ENCODE measurements around the gene CMTR1. TPM values are rescaled to one million over a fixed set of nuclear protein-coding genes. Genes with fewer than 3 reads are reported as not detected.

CMTR1 gene
- total and polyA plus RNA-seq, 8 donors: 13.4 to 31.0 (median 17.2) TPM

- Histone ChIP-seq H3K4me3 (no peak overlapping the region), H3K9me3 (no peaks in the 10 kb centered on the region), H3K27ac (no peak overlapping the region), H3K36me3 (no peaks in the 10 kb centered on the region), H3K27me3 (no peaks in the 10 kb centered on the region), H3K4me1 (no peaks in the 10 kb centered on the region)
- TF ChIP-seq CTCF (IDR thresholded peaks at IDR 0.05): no peak
- intact Hi-C loops (cut with DNase I): no loop called here
- ATAC-seq (no peak), DNase-seq (no peak), FAIRE-seq (no peak)
- 56 to 62% methylated on average over 4 of the region's 4 CpGs for WGBS, 2 donors
These were observed 88.7 kb downstream of the CMTR1 start for GRCh38 chr6:37521674-37522073.

- DNase-seq (no peak), FAIRE-seq (no peak), ATAC-seq (no peak)
- Histone ChIP-seq H3K36me3 (no peaks in the 10 kb centered on the region), H3K4me1 (no peaks in the 10 kb centered on the region), H3K27ac (no peak overlapping the region), H3K27me3 (peaks cover 0 to 3% (median 0%) of the 10 kb centered on the region in 4 donors), H3K9me3 (no peaks in the 10 kb centered on the region), H3K4me3 (no peak overlapping the region)
- intact Hi-C loops (cut with DNase I): no loop called here
- no peak for TF ChIP-seq CTCF (IDR thresholded peaks at IDR 0.05)
- WGBS, 2 donors: 74 to 80% methylated on average over 3 of the region's 3 CpGs
These were observed 89.8 kb downstream of the CMTR1 start for GRCh38 chr6:37522836-37523235.

GRCh38 chr6:37523412-37523811 is 90.4 kb downstream of the CMTR1 start:
- WGBS, 2 donors: 58 to 71% methylated on average over 7 of the region's 7 CpGs
- DNase-seq (no peak), ATAC-seq (no peak), FAIRE-seq (no peak)
- intact Hi-C loops (cut with DNase I): no loop called here
- Histone ChIP-seq H3K27me3 (peaks cover 0 to 5% (median 0%) of the 10 kb centered on the region in 4 donors), H3K36me3 (no peaks in the 10 kb centered on the region), H3K9me3 (no peaks in the 10 kb centered on the region), H3K4me3 (no peak overlapping the region), H3K27ac (no peak overlapping the region), H3K4me1 (no peaks in the 10 kb centered on the region)
- TF ChIP-seq CTCF (IDR thresholded peaks at IDR 0.05): no peak

GRCh38 chr6:37524025-37524969 is 91.3 kb downstream of the CMTR1 start:
- H3K4me1 ChIP-seq: no peaks in the 10 kb centered on the region
- H3K27ac ChIP-seq: no peak overlapping the region
- H3K4me3 ChIP-seq: no peak overlapping the region
- H3K9me3 ChIP-seq: no peaks in the 10 kb centered on the region
- no peaks in the 10 kb centered on the region for H3K36me3 ChIP-seq
- intact Hi-C loops (cut with DNase I): no loop called here
- WGBS, 2 donors: 62 to 64% methylated on average over 19 of the region's 19 CpGs
- TF ChIP-seq CTCF (IDR thresholded peaks at IDR 0.05): no peak
- no peak for FAIRE-seq
- DNase-seq: no peak
- ATAC-seq: no peak
- peaks cover 0 to 5% (median 0%) of the 10 kb centered on the region in 4 donors for H3K27me3 ChIP-seq

GRCh38 chr6:37524970-37525318 is 91.9 kb downstream of the CMTR1 start:
- Histone ChIP-seq H3K27me3 (peaks cover 0 to 5% (median 0%) of the 10 kb centered on the region in 4 donors), H3K4me1 (no peaks in the 10 kb centered on the region), H3K9me3 (no peaks in the 10 kb centered on the region), H3K36me3 (no peaks in the 10 kb centered on the region), H3K4me3 (no peak overlapping the region), H3K27ac (no peak overlapping the region)
- no peak for FAIRE-seq
- DNase-seq: no peak
- intact Hi-C loops (cut with DNase I): no loop called here
- WGBS, 2 donors: 84 to 86% methylated on average over 4 of the region's 4 CpGs
- TF ChIP-seq CTCF (IDR thresholded peaks at IDR 0.05): no peak
- ATAC-seq: no peak

All from pancreas (tissue), 10 donors.